Pancreas (tissue), 10 donors: ENCODE measurements around the gene BAG2. TPM values are rescaled to one million over a fixed set of nuclear protein-coding genes. Genes with fewer than 3 reads are reported as not detected.

Source experiments
- ATAC-seq, 4 donors: fragments of 200-7000 bp; cut with Tn5 transposase; one replicate each; pipeline versions ENCODE4 v1.8.0 to v1.9.1; 2020; ENCODE audit warnings: mild to moderate bottlenecking in 4 of 4, moderate library complexity in 4 of 4
- DNase-seq, 6 donors: peaks; one replicate each; pipeline ENCODE4 v3.0.0-alpha.2; 2020
- FAIRE-seq: peaks from 2 replicates; lab custom pipeline; 2012; peaks lifted over from hg19 to GRCh38; lab: Jason Lieb, UNC
- H3K27ac ChIP-seq, 4 donors: fragments of 200-600 bp; sonication (generic); 1 replicate in 3 of 4; 2 replicates in 1 of 4; pipeline versions ENCODE4 v1.5.0 to v1.8.0; 2020
- H3K27me3 ChIP-seq, 4 donors: fragments of 200-600 bp; one replicate each; pipeline ENCODE4 v1.8.0; 2021
- H3K36me3 ChIP-seq, 3 donors: fragments of 200-600 bp; sonication (generic) in 1 of 3; one replicate each; pipeline versions ENCODE4 v1.5.0 to v1.8.0; 2020 to 2021
- H3K4me1 ChIP-seq, 3 donors: fragments of 200-600 bp; one replicate each; pipeline ENCODE4 v1.8.0; 2021
- H3K4me3 ChIP-seq, 4 donors: fragments of 200-600 bp; sonication (generic) in 2 of 4; one replicate each; pipeline versions ENCODE4 v1.5.0 to v1.8.0; 2020 to 2021
- H3K9me3 ChIP-seq, 4 donors: fragments of 200-600 bp; one replicate each; pipeline ENCODE4 v1.8.0; 2021
- WGBS, 2 donors: extraction: QIAGEN DNeasy Blood & Tissue Kit; methylation state at CpG; one replicate each; pipeline ENCODE4 v1.1.7; 2013; 5-methylcytosine and 5-hydroxymethylcytosine counted together
- intact Hi-C, 3 donors: fragments of 100-400 bp; cut with DNase I; formaldehyde crosslinking; loops; one replicate each; pipeline versions ENCODE4 v1.11.1 to v1.14.2; 2022
- polyA plus RNA-seq, 2 donors: library from polyadenylated mRNA; stranded (reverse); fragments of 200-250 nt; gene quantifications; one replicate each; pipeline ENCODE4 v1.2.3, GENCODE V29; 2013
- total RNA-seq, 6 donors: library from RNA; stranded (reverse); fragmentation: NEBNext Ultra II Directional in 4 of 6; extraction: Animal tissue kit (Norgen Biotek cat#: 25700) in 4 of 6; gene quantifications; one replicate each; pipeline versions ENCODE4 v1.2.1 to v1.2.4, GENCODE V29; 2021 to 2023
- TF ChIP-seq, protein P1 (sequence below), 4 donors: fragments of 200-600 bp; sonication (generic) in 3 of 4; IDR thresholded peaks; one replicate each; pipeline versions ENCODE4 v1.5.0 to v1.8.0; 2021; ENCODE audit warnings: antibody characterized with exemption in 4 of 4
- donor health status: healthy with polysubstance abuse.
- donor health status: DM: no; HTN: no; CAD: no; lungs with moderate emphysema.
- donor health status: DM: no; HTN: no; CAD: no.
- donor health status: control.
- donor health status: control.
- donor health status: Bipolar disorder and iron deficiency.
- donor health status: DM: yes; HTN: yes; CAD: no.
- donor health status: DM: no; HTN: no; CAD: no.
- donor health status: DM: no; HTN: no; CAD: no.
- donor health status: DM: yes; HTN: yes; CAD: no.

Gene BAG2
- total RNA-seq (1 to 10 TPM in 2 of 6 donors, under 1 TPM in 4; 0.46 to 1.6 (median 0.97) TPM), polyA plus RNA-seq (1 to 10 TPM in 1 of 2 donors, under 1 TPM in 1; 0.72 to 1.5 TPM)

DNA sequence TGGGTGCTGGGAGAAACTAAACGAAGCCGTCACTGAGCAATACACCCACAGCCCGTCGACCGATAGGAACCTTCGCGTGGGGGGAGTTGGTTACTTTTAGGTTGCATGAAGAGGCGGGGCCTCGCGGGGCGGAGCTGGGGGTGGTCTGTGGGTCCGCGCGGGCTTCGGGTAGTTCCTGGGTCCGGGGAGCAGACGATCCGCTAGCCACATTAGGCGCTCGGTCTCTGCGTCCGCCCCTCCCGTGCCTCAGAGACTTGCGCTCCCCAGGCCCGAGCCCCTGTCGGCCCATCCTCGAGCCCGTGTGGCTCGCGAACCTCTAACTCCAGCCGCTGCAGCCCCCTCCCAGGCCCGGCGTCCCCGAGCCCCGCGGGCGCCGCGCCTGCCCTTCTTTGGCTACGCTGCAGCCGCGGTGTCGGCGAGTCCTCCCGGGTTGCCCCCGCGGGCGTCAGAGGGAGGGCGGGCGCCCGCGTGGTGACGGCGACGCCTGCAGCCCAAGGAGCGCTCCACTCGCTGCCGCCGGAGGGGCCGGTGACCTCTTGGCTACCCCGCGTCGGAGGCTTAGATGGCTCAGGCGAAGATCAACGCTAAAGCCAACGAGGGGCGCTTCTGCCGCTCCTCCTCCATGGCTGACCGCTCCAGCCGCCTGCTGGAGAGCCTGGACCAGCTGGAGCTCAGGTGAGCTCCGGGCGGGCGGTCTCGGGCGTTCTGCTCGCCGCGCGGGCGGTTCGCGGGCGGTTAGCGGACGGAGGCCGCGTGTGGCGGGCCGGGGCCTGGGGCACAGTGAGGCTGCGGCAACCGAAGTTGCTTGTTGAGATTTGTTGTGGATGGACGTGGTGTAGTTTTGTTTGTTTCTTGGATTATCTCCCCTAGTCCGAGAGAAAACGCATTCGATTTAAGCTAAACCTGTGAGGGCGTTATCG is at the start of gene BAG2:
Gene BAG2 (plus strand): TSS at position 191 of the 920 bp plus-strand sequence. CDS start 372 bp downstream, at position 563.
- peaks cover 0 to 3% (median 0%) of the 10 kb centered on the region in 3 donors for H3K4me1 ChIP-seq
- WGBS, 2 donors, result 0% methylated on average over 85 to 97 of the region's 97 CpGs
- H3K27ac ChIP-seq, result peak within 1 kb of the TSS; percentile 64 to 90 (median 82)
- TF ChIP-seq, protein P1, sequence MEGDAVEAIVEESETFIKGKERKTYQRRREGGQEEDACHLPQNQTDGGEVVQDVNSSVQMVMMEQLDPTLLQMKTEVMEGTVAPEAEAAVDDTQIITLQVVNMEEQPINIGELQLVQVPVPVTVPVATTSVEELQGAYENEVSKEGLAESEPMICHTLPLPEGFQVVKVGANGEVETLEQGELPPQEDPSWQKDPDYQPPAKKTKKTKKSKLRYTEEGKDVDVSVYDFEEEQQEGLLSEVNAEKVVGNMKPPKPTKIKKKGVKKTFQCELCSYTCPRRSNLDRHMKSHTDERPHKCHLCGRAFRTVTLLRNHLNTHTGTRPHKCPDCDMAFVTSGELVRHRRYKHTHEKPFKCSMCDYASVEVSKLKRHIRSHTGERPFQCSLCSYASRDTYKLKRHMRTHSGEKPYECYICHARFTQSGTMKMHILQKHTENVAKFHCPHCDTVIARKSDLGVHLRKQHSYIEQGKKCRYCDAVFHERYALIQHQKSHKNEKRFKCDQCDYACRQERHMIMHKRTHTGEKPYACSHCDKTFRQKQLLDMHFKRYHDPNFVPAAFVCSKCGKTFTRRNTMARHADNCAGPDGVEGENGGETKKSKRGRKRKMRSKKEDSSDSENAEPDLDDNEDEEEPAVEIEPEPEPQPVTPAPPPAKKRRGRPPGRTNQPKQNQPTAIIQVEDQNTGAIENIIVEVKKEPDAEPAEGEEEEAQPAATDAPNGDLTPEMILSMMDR (IDR thresholded peaks at IDR 0.05), result no peak
- no peaks in the 10 kb centered on the region for H3K9me3 ChIP-seq
- intact Hi-C loops, result no loop called here
- no peaks in the 10 kb centered on the region for H3K36me3 ChIP-seq
- H3K4me3 ChIP-seq, result peak within 1 kb of the TSS; percentile 44 to 76 (median 66)
- ATAC-seq (peak; percentile 90 to 96 (median 94)), FAIRE-seq (no peak), DNase-seq (peak; percentile 74 to 90 (median 85))
- no peaks in the 10 kb centered on the region for H3K27me3 ChIP-seq

DNA sequence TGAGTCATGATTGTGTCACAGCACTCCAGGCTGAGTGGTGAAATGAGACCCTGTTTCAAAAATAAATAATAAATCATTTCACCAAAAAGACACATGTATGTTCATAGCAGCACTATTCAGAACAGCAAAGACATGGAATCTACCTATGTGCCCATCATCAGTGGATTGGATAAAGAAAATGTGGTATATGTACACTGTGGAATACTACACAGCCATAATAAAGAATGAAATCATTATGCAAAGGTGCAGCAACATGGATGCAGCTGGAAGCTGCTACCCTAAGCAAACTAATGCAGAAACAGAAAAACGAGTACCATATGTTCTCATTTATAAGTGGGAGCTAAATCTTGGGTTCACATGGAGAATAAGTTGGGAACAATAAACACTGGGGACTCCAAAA is 49.0 kb upstream of the BAG2 start:
- intact Hi-C loops, result no loop called here
- Histone ChIP-seq H3K4me1 (no peaks in the 10 kb centered on the region), H3K27ac (no peak overlapping the region), H3K4me3 (no peak overlapping the region), H3K27me3 (no peaks in the 10 kb centered on the region), H3K9me3 (no peaks in the 10 kb centered on the region), H3K36me3 (no peaks in the 10 kb centered on the region)
- no peak for FAIRE-seq
- TF ChIP-seq, protein P1 (IDR thresholded peaks at IDR 0.05), result no peak
- DNase-seq, result no peak
- no peak for ATAC-seq
- WGBS, 2 donors, result 96 to 98% methylated on average over 1 of the region's 1 CpG

DNA sequence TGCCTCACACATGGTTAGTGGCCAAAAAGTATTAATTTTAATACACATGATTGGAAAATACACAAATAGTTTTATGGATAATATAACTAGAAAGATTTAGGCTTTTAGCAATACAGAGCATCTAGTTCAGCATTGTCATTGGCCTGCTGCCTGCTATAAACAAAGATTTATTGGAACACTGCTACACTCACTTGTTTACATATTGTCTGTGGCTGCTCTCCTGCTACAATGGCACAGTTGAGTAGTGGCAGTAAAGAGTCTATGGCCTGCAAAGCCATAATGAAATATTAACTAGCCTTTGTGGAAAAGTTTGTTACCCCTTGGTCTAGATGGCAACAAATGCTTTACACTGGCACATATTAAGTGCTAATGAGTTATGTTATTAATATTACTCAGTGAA is 44.4 kb upstream of the BAG2 start:
- no peak overlapping the region for H3K27ac ChIP-seq
- intact Hi-C loops, result no loop called here
- TF ChIP-seq, protein P1 (IDR thresholded peaks at IDR 0.05), result no peak
- H3K27me3 ChIP-seq, result no peaks in the 10 kb centered on the region
- ATAC-seq (no peak), DNase-seq (no peak), FAIRE-seq (no peak)
- no peaks in the 10 kb centered on the region for H3K9me3 ChIP-seq
- peaks cover 0 to 4% (median 0%) of the 10 kb centered on the region in 3 donors for H3K36me3 ChIP-seq
- no peaks in the 10 kb centered on the region for H3K4me1 ChIP-seq
- H3K4me3 ChIP-seq, result no peak overlapping the region

DNA sequence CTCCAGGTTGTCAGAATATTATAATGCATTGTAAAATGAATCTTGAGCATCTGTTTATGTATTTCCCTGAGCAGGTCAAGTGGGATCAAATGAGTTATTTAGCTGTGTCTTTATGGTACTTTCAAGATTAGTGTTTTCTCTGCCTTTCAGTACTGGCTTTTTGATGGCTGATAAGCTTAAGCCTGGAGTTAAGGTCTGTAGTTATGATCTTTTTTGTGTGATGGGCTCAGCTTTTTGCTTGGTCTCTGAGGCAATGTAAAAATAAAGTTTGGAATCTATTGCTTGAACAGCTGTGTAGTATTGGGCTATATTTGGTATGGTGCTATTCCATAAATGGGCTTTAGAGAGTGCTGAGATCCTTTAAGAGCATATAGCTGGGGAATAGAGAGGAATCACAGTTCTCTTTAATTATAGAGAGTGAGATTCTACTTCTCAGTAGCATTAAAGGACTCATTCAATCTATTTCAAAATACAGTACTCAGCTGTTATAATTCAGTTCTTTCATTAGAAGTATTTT is 41.4 kb upstream of the BAG2 start:
- ATAC-seq (no peak), FAIRE-seq (no peak), DNase-seq (no peak)
- peaks cover 0 to 8% (median 0%) of the 10 kb centered on the region in 3 donors for H3K36me3 ChIP-seq
- no peaks in the 10 kb centered on the region for H3K9me3 ChIP-seq
- H3K27ac ChIP-seq, result no peak overlapping the region
- no peak overlapping the region for H3K4me3 ChIP-seq
- no peaks in the 10 kb centered on the region for H3K4me1 ChIP-seq
- TF ChIP-seq, protein P1 (IDR thresholded peaks at IDR 0.05), result no peak
- no peaks in the 10 kb centered on the region for H3K27me3 ChIP-seq
- intact Hi-C loops, result no loop called here
